ENCODE measurements around the gene PSKH1.
"Not testable (repeated sequence)": the region's sequence is repeated elsewhere in the genome, so short reads cannot be mapped to it uniquely, and the experiment has no call there.

Gene PSKH1

DNA sequence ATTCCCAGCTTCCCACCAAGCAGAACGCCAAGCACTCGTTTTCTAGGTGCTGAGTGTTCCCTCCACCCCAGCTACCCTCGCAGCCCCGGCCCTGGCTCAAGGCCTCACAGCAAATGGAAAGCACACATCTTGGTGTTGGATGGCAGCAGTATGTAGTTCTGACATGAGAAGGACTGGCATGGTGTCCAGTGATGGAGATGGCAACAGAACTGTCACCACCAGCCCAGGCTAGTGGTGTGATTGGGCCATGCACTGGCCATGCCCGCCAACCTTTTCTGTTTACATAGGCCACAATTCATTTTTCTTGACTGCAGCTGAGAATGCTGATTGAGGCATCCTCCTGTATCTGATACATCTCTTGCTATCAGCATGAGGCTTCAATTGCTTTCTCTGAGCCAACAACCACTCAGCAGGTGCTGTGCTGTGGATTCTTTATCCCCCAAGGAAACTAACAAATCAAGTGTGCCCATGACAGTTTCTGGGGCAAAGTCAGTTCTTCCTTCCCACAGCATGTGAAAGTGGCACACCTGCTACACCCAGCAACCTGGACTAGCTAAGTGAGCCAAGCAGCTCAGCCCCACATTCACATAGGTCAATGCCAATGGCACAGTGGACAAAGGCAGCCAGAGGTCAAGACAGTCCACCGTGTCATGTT, 71.5 kb downstream of the PSKH1 start:
- no peak for DNase-seq

DNA sequence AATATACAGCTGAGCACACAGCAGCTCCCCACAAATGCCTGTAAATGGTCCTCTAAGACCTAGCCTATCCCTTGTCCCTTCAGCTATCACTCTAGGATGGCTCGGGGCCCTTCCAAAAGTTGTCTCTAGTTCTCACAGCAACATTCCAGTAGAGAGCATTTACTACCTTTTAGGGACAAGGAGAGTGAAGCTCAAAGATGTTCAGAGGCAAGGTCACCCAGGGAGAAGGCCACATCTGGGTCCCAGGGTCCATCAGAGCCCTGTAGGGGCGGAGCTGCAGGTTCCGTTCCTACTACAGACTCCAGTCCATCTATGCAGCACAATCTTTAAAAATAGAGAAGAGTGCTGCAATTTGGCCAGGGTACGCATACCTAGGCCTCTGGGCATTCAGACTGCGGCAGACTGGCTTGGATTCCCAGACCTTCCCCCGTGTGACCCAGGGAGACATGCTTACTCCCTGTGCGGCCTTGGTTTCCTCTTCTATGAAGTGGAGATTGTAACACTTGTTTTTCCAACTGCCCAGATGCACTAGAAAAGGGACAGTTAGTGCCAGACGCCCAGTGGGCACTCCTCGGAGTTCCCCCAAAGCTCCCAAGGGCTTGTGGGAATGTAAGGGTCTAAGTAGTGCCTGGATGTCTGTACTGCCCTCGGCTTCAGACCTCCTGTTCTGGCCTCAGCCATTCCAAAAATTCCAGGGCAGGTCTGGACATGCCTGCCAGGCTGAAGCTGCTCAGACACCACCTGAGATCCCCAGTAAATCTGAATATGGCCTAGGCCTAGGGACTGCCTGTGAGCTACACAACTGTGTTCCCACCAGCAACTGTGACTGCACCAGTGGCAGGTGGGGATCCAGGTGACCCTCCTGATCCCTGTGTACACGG, 72.9 kb downstream of the PSKH1 start:
- DNase-seq = no peak

GRCh38 chr16:67966549-67967182, 73.6 kb downstream of the PSKH1 start:
- no peak for DNase-seq

DNA sequence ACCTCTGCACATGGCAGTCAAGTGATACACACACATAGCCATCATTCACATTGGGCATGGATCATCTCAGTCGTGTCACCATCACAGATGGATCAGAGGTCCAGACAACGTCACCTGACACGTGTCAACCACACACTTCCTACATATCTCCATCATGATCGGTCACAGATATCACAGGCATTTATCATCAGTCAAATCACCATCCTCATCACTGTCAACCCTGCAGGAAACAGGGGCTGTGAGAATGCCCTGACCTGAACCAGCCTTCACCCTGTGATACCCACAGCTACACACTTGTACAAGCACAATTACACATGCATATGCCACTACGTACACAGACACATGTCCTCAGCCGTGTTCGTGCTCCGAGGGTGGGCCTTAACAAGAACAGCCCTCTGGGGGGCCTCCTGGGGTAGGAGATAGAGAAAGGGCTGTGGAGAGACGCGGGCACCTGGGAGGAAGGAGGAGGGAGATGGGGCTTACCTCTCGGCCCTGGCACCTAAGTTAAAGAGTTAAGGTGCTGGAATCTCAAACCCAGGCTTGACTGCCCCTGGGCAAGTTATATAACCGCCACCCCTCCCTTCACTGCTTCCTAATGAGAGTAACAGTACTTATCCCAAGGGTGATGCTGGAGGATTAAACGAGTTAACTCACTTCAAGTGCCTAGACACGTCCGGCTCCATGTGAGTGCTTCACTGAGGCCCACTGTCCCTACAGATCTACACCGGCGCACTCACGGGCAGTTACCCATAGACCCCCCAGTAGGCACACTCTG, 74.3 kb downstream of the PSKH1 start:
- DNase-seq = no peak

GRCh38 chr16:67967958-67968399, 74.9 kb downstream of the PSKH1 start:
- DNase-seq = peak; percentile 30

DNA sequence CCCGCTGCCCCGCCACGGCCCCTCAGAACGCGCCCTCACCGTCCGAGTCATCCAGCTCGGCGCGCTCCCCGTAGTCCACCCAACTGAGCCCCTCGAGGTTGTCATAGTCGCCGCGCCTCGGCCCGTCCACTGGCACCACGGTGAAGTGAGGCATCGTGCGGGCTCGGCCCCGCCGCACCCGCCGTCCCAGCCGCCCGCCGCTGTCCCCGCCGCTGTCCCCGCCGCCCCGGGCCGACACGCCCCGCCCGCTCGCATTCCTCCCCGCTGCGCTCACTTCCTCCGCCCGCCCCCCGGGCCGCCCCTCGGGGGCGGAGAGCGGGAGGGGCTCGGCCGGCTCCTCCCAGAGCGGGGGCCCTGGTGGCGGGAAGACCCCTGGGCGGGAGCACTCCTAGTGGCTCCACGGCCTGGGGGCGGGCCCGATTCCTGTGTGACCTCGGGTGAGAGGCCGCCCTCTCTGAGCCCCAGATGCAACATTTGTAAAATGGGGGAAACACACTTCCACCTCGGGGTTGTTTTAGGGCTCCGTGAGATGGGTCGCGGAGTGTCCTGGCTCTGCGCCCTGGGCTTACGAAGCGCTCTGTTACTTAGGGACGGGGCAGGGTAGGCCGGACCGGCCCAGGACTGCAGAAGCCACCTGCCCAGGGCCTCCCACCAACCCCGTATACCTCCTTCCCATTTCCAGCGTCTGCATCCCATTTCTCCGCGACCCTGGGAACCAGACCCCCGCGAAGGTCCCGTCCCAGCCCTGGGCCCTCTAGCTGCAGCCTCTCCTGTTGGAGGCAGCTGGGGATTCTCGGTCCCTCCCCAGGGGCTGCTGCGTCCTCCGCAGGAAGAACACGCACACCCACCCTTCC, 75.6 kb downstream of the PSKH1 start, which contains the start of gene SLC12A4:
SLC12A4 (minus strand) TSS at position 238 of the 854 bp plus-strand sequence; CDS start at position 154, 84 bp downstream.
- DNase-seq = peak; percentile 80

- DNase-seq = peak; percentile 20
Measured at GRCh38 chr16:67969254-67970039, 76.4 kb downstream of the PSKH1 start.

GRCh38 chr16:67971111-67971510, 78.1 kb downstream of the PSKH1 start:
- DNase-seq = no peak

DNA sequence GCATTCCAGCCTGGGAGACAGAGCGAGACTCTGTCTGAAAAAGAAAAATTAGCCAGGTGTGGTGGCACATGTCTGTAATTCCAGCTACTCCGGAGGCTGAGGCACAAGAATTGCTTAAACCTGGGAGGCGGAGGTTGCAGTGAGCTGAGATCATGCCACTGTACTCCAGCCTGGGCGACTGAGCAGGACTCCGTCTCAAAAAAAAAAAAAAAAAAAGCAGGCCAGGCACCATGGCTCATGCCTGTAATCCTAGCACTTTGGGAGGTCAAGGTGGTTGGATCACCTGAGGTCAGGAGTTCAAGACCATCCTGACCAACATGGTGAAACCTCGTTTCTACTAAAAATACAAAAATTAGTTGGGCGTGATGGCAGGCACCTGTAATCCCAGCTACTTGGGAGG, 79.2 kb downstream of the PSKH1 start:
- DNase-seq = not testable (repeated sequence)

- no peak for DNase-seq
Measured at GRCh38 chr16:67975321-67976105, 82.5 kb downstream of the PSKH1 start.

DNA sequence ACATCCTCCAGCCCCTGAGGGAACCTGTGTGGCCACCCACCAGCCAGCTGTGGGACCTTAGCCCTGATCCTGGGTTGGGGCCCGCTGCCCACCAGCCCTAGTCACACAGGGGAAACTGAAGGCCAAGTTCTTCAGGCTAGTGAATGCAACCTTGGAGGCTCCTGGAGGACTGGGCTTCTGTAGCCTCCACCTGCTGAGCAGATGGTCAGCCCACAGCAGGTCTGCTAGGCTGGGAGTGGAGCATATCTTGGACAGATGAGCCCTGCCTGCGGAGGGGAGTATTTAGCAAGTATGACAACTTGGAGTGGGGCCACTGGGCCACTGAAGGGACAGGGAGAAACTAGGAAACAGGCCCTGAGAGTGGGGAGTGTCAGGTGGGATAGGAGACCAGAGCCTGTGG, 83.2 kb downstream of the PSKH1 start:
- no peak for DNase-seq

DNA sequence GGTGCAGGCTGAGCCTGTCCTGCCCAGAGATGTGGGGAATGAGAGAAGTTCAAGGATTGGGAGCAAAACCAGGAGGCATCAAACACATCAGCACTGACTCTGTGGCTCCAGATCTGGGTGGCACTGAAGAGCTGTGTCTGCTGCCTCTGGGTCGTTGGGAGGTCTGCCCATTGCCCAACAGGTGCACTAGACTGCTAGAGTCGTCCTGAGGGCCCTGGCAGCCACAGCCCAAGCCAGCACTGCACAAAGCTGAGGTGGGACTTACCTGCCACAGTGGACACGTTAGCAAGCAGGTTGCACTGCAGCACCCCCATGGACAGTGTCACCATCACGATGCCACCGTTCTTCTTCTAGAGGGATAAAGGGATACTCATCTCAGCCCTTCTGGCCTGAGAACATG, 84.0 kb downstream of the PSKH1 start:
- no peak for DNase-seq

- no peak for DNase-seq
Measured at GRCh38 chr16:67977469-67978227, 84.6 kb downstream of the PSKH1 start.
